ENCODE data around the gene IPCEF1. TPM values are rescaled to one million over a fixed set of nuclear protein-coding genes. Genes with fewer than 3 reads are reported as not detected.

The IPCEF1 gene
- polyA plus RNA-seq, 1 donor (not counting 4 experiments of a cell fraction or from before 2014, with no cell fraction given) = 0.21 TPM

DNA sequence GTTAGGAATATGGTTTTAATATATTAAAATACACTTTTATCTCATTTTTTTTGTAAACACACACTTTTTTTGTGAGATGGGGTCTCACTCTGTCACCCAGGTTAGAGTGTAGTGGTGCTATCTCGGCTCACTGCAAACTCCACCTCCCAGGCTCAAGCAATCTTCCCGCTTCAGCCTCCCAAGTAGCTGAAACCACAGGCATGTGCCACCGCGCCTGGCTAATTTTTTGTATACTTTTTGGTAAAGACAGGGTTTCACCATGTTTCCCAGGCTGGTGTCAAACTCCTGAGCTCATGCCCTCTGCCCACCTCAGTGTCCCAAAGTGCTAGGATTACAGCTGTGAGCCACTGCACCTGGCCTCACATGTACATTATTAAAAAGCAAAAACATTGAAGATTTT lies 10.8 kb downstream of the IPCEF1 start:
- Histone ChIP-seq H3K36me3 (ENCODE audit: control insufficient read depth in 2 of 2, extremely low read depth in 1 of 2, insufficient read depth in 2 of 2, low read length in 2 of 2) (no peaks in the 10 kb centered on the region), H2AFZ (ENCODE audit: control insufficient read depth, low read length) (no peak overlapping the region), H3K4me2 (ENCODE audit: control insufficient read depth, extremely low read depth, insufficient read depth, low read depth, low read length) (no peak overlapping the region), H3K9ac (ENCODE audit: control insufficient read depth, extremely low read depth, insufficient read depth, low read length) (no peak overlapping the region), H4K20me1 (ENCODE audit: control insufficient read depth, extremely low read depth, insufficient read depth, low read length) (no peaks in the 10 kb centered on the region), H3K4me3 (ENCODE audit: control insufficient read depth in 2 of 3, extremely low read depth in 1 of 3, insufficient read depth in 2 of 3, low read depth in 1 of 3, low read length in 3 of 3) (no peak overlapping the region), H3K9me1 (ENCODE audit: control insufficient read depth, extremely low read depth, insufficient read depth, low read length) (no peaks in the 10 kb centered on the region), H3K27me3 (ENCODE audit: control insufficient read depth, extremely low read depth, insufficient read depth, low read length) (no peaks in the 10 kb centered on the region), H3K4me1 (ENCODE audit: control insufficient read depth, extremely low read depth, insufficient read depth, low read length) (peaks cover 15% of the 10 kb centered on the region), H3K27ac (ENCODE audit: control insufficient read depth, insufficient read depth, low read length) (no peak overlapping the region), H3K79me2 (ENCODE audit: control insufficient read depth, insufficient read depth, low read length) (no peaks in the 10 kb centered on the region), H3K9me3 (ENCODE audit: control insufficient read depth, low read depth, low read length) (no peaks in the 10 kb centered on the region)
- TF ChIP-seq EZH2 (IDR thresholded peaks at IDR 0.05; ENCODE audit: low read length) (no peak), CTCF (optimal IDR thresholded peaks at IDR 0.05 in 1 of 3, IDR thresholded peaks at IDR 0.05 in 1 of 3, conservative IDR thresholded peaks at IDR 0.05 in 1 of 3; ENCODE audit: extremely low read depth in 1 of 3, insufficient read depth in 2 of 3, low read length in 3 of 3) (no peak)
- dilution Hi-C loops (cut with MboI; ENCODE audit: extremely low pct_ligation_motif_present, low sequenced_read_pairs) = loop anchor here (25.0 kb wide), 1 partner anchor 184 kb away; no protein-coding TSS in a partner anchor
- no peak for FAIRE-seq
- DNase-seq (ENCODE audit: low read depth, low spot score) = no peak

GRCh38 chr6:154343473-154344308 lies 12.9 kb downstream of the IPCEF1 start:
- DNase-seq (ENCODE audit: low read depth, low spot score) = peak; percentile 17
- TF ChIP-seq EZH2 (IDR thresholded peaks at IDR 0.05; ENCODE audit: low read length) (no peak), CTCF (optimal IDR thresholded peaks at IDR 0.05 in 1 of 3, IDR thresholded peaks at IDR 0.05 in 1 of 3, conservative IDR thresholded peaks at IDR 0.05 in 1 of 3; ENCODE audit: extremely low read depth in 1 of 3, insufficient read depth in 2 of 3, low read length in 3 of 3) (peak; percentile 50 to 71 (median 63))
- H3K4me1 ChIP-seq (ENCODE audit: control insufficient read depth, extremely low read depth, insufficient read depth, low read length) = peaks cover 15% of the 10 kb centered on the region
- no peak overlapping the region for H3K9ac ChIP-seq (ENCODE audit: control insufficient read depth, extremely low read depth, insufficient read depth, low read length)
- no peaks in the 10 kb centered on the region for H3K9me1 ChIP-seq (ENCODE audit: control insufficient read depth, extremely low read depth, insufficient read depth, low read length)
- peak; percentile 87 for FAIRE-seq
- H4K20me1 ChIP-seq (ENCODE audit: control insufficient read depth, extremely low read depth, insufficient read depth, low read length) = no peaks in the 10 kb centered on the region
- H3K9me3 ChIP-seq (ENCODE audit: control insufficient read depth, low read depth, low read length) = no peaks in the 10 kb centered on the region
- H3K79me2 ChIP-seq (ENCODE audit: control insufficient read depth, insufficient read depth, low read length) = no peaks in the 10 kb centered on the region
- H3K27ac ChIP-seq (ENCODE audit: control insufficient read depth, insufficient read depth, low read length) = no peak overlapping the region
- no peaks in the 10 kb centered on the region for H3K27me3 ChIP-seq (ENCODE audit: control insufficient read depth, extremely low read depth, insufficient read depth, low read length)
- H2AFZ ChIP-seq (ENCODE audit: control insufficient read depth, low read length) = peak overlapping the region; percentile 60
- peak overlapping the region in 2 of 3 experiments; percentile 7 to 12 for H3K4me3 ChIP-seq (ENCODE audit: control insufficient read depth in 2 of 3, extremely low read depth in 1 of 3, insufficient read depth in 2 of 3, low read depth in 1 of 3, low read length in 3 of 3)
- H3K36me3 ChIP-seq (ENCODE audit: control insufficient read depth in 2 of 2, extremely low read depth in 1 of 2, insufficient read depth in 2 of 2, low read length in 2 of 2) = no peaks in the 10 kb centered on the region
- dilution Hi-C loops (cut with MboI; ENCODE audit: extremely low pct_ligation_motif_present, low sequenced_read_pairs) = loop anchor here (25.0 kb wide), 1 partner anchor 181 kb away; no protein-coding TSS in a partner anchor
- H3K4me2 ChIP-seq (ENCODE audit: control insufficient read depth, extremely low read depth, insufficient read depth, low read depth, low read length) = peak overlapping the region; percentile 54

All from keratinocyte (primary cell).